H4 (cell line): Measurements from ENCODE around the gene VWA5B2. TPM values are rescaled to one million over a fixed set of nuclear protein-coding genes. Genes with fewer than 3 reads are reported as not detected.

Source experiments
- DNase-seq: peaks from one replicate; pipeline ENCODE4 v3.0.0-alpha.2; 2015; ENCODE audit warnings: low spot score
- total RNA-seq: library from RNA; depleted of rRNA; stranded (reverse); fragments of >200 nt; shearing (Covaris generic); gene quantifications from 2 replicates; pipeline ENCODE4 v1.2.3, GENCODE V29; 2014

Gene VWA5B2
- total RNA-seq, 1 experiment from 2014 or later, result not detected

DNA sequence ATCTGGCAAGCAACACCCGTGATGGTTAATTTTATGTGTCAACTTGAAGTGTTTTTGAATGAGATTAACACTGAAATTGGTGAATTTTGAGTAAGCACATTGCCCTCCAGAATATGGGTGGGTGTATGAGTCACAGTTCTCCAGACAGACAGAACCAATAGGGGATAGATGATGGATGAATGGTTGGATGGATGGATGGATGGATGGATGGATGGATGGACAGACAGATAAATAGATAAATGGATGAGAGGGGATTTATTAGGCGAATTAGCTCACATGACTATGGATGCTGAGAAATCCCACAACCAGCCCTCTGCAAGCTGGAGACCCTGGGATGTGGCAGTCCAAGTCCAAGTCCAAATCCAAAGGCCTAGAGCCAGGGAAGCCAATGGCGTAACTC is 5.4 kb upstream of the VWA5B2 start:
- no peak for DNase-seq

DNA sequence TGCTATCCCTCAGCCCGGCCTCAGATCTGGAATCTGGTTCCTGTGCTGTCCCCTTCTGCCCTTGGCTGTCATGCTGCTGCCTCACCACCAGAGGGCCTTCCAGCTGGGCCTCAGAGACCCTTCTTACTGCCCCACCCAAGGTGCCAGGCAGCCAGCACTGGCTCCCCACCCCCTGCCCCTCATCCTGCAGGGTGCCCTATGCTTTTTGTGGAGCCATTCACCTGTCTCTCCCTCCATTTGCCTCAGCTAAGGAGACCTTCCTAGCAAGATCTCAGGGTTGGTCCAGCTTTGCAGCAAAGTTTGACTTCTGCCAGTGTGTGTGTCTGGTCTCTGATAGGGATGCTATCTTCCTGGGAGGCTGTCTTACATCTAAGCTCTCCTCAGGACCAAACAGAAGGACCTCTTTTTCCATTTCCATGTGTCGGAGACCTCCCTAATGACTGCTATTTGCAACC is 1.9 kb upstream of the VWA5B2 start:
- DNase-seq, result no peak

DNA sequence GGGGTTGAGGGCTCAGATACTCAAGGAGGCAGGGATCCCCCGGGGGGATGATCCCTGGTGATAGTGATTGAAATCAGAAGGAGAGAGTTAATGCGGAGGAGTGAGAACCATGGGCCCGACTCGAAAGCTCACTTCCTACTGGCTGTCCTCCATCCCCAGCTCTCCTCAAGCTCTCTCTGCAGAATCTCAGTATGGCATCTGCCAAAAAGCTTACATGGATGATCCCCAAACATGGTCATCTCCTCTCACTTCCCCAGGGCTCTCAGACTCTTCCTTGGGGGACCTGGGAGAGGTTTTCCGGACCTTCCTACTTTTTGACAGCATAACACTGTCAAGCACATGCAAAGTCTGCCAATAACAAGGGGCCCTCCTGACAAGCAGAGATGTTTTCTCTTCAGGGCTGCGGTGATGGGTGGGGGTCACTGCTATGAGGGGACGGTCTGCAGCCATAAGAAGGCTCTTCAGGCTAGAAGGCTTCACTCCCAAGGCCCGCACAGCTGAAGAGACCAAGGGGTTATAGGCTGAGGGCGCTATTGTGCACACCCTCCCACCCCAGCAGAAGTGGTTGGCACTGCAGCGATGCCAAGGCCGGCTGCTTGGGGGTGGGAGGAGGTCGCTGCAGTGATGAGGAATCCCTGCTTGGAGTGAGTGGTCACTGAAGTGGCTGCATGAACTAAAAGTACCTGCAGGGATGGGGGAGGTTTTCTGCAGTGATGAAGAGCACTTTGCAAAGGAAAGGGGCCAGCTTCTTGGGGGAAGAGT is 828 bp upstream of the VWA5B2 start:
- no peak for DNase-seq

DNA sequence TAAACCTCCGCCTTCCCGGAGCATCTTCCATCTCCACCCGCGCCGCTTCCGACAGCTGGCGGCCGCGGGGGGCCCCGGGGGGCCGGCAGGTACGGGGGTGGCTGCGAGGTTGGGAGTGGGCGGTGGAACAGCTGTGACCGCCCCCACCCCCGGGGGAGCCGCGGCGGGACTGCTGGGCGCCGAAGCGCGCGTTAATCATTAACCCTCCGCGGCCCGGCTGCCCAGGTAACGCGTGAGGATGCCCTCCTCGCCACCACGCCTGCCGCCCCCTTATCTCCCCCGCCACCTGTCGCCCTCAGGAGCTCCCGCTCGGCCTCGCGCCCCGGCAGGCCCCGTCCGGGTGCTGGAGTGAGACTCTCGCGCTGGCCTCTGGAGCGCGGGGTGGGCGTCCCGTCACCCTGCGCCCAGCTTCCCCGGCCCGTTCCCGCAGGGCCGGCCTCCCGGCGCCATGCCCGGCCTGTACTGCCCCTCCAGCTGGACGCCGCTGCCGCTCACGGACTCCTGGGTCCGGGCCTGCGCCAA is 757 bp downstream of the VWA5B2 start:
- no peak for DNase-seq

DNA sequence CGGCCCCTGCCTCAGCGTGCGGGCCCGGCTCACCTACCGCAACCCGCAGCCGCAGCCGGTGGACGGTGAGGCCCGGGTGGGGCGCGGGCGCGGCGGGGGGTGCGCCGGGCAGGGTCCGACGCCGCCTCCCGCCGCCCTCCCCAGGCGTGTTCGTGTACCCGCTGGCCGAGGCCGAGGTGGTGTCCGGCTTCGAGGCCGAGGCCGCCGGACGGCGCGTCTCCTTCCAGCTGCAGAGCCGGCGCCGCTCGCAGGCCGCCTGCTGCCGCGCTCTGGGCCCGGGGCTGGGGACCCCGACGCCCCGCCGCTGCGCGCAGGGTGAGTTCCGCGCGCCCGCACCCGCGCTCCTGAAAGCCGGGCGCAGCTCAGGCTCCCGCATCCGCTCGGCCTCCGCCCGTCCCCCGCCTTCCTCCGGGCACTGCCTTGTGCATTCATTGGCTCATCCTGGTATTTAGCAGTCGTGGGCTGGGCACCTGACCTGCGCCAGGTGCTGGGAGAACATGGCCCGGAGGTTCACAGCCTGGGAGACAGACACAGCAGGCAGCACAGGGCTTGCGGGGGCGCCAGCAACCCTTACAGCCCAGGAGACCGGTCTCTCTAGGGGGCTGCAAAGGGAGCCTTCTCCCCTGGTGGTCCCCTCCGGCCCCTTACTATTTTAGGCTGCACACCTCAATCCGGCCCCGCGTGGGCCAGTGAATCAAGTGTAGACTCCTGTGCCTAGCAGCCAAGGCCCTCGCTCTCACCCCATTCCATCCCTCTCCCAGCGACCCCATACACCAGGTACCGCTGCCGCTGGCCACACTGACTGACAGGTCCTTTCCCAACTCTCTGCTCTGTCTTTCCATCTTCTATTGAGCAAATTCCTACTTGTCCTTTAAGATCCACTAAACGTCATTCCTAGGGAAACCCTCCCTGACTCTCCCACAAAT is 1.5 kb downstream of the VWA5B2 start:
- DNase-seq, result no peak

DNA sequence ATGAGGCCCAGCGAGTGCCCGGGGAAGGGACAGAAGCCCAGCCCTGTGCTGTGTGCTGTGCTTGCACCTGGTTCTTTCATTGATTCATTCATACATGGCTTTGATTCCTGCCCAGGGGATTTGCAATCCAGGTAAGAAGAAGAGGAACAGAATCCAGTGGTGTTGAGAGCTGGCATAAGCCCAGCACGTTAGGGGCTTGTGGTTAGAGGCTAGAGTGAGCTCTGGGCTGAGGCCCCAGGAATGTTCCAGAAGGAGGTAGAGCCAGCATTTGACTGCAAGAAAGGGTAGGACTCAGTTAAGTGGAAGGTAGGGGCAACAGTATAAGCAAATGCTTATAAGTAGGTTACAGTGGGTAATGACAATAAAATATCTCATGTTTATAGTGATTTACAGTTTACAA is 2.3 kb downstream of the VWA5B2 start:
- DNase-seq, result no peak

DNA sequence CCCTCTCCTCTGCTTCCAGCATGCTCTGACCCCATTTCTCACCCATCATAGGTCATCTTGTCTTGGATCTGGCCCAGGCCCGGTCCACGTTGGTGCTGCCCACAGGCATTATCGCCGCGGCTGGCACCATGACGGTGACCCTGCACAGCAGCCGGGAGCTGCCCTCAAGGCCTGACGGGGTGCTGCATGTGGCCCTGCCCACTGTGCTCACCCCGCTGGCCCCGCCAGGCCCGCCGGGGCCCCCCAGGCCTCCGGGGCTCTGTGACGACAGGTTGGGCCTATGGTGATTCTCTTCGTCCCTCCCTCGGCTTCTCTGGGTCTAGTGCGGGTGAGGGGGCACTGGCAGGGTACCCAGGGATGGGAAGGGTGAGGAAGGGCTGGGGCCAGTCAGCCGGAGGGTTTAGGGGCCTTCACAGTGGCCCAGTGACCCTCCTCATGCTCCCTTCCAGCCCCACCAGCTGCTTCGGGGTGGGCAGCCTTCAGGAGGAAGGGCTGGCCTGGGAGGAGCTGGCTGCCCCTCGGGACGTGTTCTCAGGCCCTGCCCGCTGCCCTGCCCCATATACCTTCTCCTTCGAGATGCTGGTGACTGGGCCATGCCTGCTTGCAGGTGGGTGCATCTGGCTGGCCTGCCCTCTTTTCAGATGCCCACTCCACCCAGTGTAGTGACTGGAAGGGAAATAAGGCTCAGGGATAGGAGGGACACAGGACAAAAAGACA is 3.9 kb downstream of the VWA5B2 start:
- peak; percentile 4 for DNase-seq

DNA sequence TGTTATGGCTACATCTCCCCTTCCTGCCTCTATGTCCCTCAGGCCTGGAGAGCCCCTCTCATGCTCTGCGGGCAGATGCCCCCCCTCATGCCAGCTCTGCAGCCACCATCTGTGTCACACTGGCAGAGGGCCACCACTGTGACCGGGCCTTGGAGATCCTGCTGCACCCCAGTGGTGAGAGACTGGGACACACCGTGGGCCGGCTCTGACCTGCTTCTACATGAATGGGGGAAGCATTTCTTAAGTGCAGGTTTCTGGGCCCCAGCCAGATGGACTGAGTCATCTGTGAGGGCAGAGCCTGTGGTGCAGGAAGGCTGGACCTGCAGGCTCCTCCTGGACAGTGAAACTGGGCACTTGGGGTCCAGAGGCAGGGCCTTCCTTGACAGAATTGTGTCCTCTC is 4.8 kb downstream of the VWA5B2 start:
- peak; percentile 91 for DNase-seq

DNA sequence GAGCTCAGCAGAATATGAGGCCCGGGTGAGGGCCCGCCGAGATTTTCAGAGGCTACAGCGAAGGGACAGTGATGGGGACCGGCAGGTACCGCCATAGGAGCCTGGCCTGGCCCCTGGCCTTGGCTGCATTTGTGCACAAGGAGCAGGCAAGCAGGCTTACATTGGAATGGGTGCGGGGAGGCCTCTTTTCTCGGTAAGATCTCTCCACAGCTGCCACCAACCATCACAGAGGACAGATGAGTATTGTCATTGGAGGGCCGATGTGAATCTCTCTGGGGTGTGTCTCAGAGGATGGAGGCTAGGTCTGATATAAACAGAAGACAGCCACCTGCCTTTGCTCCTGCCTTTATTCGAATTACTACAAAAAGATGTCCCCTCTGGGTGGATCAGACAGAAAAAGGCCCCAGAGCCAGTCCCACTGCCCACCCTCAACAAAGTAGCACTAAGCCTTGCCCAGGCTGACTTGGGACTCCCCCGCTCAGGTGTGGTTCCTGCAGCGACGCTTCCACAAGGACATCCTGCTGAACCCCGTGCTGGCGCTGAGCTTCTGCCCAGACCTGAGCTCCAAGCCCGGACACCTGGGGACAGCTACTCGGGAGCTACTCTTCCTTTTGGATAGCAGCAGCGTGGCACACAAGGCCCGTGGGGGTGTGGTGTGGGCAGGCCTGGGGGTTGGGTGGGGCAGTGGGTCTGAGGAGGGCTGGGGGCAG is 5.4 kb downstream of the VWA5B2 start:
- DNase-seq, result no peak

DNA sequence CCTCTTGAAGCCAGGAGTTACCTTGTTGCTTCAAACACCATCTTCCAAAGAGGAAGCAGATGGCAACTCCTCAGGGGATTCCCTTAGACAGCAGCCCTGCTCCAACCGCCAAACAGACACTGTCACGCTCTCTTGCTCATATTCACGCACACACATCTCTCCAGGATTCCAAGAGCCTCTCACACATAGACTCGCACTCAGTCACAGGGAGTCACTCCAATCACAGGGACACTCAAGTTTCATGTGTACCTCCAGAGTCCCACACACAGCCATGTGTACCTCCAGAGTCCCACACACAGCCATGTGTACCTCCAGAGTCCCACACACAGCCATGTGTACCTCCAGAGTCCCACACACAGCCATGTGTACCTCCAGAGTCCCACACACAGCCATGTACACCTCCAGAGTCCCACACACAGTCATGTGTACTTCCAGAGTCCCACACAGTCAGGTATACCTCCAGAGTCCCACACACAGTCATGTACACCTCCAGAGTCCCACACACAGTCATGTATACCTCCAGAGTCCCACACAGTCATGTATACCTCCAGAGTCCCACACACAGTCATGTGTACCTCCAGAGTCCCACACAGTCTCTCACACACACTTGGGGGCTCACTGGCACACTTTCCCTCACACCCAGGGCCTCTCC is 6.1 kb downstream of the VWA5B2 start:
- DNase-seq, result peak; percentile 9

DNA sequence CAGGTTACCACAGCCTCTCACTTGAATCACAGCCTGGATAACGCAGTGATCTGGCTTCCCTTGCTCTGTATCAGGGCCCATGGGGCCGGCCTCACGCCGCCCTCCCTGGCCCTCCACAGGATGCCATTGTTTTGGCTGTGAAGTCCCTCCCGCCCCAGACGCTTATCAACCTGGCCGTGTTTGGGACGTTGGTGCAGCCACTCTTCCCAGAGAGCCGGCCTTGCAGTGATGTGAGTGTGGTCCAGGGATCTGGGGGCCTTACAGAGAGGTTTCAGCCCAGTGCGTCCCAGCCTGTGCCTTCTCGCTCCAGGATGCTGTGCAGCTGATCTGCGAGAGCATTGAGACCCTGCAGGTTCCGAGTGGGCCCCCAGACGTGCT is 6.6 kb downstream of the VWA5B2 start:
- no peak for DNase-seq

DNA sequence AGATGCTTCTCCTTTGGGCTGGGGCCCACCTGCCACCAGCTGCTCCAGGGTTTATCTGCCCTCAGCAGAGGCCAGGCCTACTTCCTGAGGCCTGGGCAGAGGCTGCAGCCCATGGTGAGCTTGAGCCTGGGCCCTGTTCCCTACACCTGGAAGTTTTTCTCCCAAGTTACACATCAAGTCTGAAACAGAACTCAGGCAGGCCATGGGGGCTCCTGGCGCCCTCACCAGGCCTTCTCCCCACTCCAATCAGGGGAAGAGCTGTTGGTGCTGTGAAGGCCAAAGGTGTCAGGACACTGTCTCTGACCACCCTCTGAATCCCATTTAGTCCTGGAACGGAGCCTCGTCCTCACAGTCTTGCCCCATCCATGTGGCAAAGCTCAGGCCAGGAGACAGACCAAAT is 7.3 kb downstream of the VWA5B2 start:
- DNase-seq, result no peak

DNA sequence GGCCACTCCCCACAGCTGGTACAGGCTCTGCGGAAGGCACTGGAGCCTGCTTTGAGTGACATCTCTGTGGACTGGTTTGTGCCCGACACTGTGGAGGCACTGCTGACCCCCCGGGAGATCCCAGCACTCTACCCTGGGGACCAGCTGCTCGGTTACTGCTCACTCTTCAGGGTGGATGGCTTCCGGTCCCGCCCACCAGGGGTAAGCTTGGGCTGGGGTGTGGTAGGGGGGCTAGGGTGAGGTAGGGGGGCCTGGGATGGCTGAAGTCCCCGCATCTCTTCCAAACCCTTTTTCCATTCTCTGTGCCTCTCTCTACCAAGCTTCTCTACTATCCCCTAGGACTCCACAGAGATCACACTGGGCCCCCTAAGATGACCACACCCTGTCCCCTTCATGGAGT is 7.8 kb downstream of the VWA5B2 start:
- DNase-seq, result no peak

DNA sequence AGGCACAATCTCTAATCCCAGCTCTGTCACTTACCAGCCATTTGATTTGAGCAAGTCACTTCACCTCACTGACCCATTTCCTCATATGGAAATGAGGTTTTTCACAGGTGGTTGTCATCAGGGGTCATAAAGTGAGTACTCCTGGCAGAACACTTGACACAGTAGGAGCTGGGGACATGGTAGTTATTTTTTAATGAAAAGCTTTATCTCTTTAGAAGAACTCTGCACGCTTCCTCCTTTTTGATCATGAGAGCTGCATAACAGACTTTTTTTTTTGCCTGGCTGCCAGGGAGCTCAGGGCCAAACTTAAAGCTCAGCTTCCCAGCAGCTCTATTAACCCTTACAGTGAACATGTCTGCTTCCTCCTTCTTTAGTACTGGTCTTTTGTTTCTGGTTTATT is 8.4 kb downstream of the VWA5B2 start:
- no peak for DNase-seq

DNA sequence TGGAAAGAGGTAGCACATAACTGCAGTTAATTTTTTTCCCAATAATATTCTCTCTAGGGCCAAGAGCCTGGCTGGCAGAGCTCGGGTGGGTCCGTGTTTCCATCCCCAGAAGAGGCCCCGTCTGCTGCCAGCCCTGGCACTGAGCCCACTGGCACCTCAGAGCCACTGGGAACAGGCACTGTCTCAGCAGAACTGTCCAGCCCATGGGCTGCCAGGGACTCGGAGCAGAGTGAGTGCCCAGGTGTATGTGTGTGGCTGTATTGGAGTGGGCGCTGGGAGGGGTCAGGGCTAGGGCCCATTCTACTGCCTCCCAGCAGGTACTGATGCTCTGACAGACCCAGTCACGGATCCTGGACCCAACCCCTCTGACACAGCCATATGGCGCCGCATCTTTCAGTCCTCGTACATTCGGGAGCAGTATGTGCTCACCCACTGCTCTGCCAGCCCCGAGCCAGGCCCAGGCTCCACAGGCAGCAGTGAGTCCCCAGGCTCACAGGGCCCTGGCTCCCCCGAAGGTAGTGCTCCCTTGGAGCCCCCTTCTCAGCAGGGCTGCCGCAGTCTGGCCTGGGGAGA is 8.9 kb downstream of the VWA5B2 start:
- DNase-seq, result no peak

DNA sequence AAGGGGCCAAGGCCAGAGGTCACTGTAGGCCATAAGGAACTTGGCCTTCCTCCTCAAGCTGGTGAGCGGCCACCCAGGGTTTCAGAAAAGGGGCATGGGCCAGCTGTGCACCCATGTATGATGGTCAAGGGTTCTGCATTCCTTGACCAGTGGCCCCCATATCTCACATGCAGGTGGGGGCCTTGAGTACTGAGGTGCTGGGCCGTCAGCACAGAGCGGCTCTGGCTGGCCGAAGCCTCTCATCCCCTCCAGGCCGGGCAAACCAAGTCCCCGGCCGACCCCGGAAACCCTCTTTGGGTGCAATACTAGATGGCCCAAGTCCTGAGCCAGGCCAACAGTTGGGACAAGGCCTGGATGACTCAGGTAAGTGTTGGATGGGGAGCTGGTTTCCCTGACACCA is 9.8 kb downstream of the VWA5B2 start:
- DNase-seq, result no peak

DNA sequence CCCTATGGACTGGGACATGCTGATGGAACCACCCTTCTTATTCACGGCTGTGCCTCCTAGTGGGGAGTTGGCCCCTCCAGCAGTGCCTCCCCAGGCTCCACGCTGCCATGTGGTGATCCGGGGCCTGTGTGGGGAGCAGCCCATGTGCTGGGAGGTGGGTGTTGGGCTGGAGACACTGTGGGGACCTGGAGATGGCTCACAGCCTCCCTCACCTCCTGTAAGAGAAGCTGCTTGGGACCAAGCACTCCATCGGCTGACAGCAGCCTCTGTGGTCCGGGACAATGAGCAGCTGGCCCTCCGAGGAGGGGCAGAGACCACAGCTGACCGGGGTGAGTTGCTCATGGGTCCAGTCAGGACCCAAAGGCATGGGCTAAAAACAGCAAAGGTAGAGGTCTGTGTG is 10.3 kb downstream of the VWA5B2 start:
- no peak for DNase-seq

DNA sequence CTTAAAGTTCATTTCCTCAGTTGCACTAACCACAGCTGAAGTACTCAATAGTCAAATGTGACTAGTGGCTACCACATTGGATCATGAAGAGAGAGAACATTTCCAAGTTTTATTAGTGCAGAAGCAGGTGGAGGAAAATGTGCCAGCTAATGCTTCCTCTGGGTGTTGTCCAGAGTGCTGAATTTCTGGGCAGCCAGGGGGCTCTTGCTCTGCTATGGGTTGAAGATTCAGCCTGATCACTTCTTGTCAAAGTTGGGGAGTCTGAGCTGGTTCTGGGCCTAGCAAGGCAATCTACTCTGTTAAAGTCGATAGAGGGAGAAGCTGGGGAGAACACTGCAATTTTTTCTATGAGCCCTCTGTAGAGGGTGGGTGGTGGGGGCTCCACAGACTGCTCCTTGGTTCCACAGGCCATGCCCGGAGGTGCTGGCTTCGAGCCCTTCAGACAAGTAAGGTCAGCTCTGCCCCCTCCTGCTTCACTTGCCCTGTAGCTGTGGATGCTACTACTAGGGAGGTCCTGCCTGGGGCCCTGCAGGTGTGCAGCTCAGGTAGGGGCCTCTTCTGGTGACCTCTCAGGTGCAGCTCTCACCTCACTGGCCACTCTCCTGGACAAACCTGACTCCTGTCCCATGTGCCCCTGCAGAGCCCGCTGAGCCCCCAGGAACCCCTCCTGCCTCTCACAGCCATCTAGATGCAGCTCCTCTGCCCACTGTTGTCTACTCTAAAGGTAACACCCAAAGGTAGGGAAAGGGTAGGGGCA is 11.2 kb downstream of the VWA5B2 start:
- DNase-seq, result no peak

DNA sequence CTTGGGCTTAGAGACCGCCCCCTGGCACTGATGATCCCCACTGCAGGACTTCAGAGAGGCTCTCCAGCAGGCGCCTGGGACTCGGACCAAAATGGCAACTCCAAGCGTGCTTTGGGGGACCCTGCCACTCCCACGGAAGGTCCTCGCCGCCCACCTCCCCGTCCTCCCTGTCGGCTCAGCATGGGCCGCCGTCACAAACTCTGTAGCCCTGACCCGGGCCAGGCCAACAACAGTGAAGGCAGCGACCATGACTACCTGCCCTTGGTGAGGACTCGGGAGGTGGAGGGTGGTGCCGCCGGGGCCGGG is 11.7 kb downstream of the VWA5B2 start:
- no peak for DNase-seq
